Glutamatergic neuron (in vitro differentiated cells): ENCODE measurements around the gene S1PR5. TPM values are rescaled to one million over a fixed set of nuclear protein-coding genes. Genes with fewer than 3 reads are reported as not detected.
A peak's percentile ranks its signal among the peaks of the same experiment; 100 is the strongest.

ENCODE experiments used
- DNase-seq: peaks from one replicate; pipeline ENCODE4 v3.0.0; 2022
- H3K27ac Mint-ChIP-seq: one replicate; pipeline ENCODE4 v1.8.0; 2020; ENCODE audit warnings: mild to moderate bottlenecking, mixed read lengths, inconsistent platforms; ENCODE audit not compliant: unreplicated experiment
- H3K27me3 Mint-ChIP-seq: one replicate; pipeline ENCODE4 v1.8.0; 2020; ENCODE audit warnings: mild to moderate bottlenecking, moderate library complexity, mixed read lengths, inconsistent platforms; ENCODE audit not compliant: unreplicated experiment
- H3K36me3 Mint-ChIP-seq: one replicate; pipeline ENCODE4 v1.8.0; 2020; ENCODE audit warnings: mild to moderate bottlenecking, mixed read lengths, inconsistent platforms; ENCODE audit not compliant: unreplicated experiment
- H3K4me1 Mint-ChIP-seq: one replicate; pipeline ENCODE4 v1.8.0; 2020; ENCODE audit warnings: mild to moderate bottlenecking, low read depth, mixed read lengths, inconsistent platforms; ENCODE audit not compliant: unreplicated experiment
- H3K4me3 Mint-ChIP-seq: one replicate; pipeline ENCODE4 v1.8.0; 2020; ENCODE audit warnings: mild to moderate bottlenecking, mixed read lengths, inconsistent platforms; ENCODE audit not compliant: unreplicated experiment
- H3K9me3 Mint-ChIP-seq: one replicate; pipeline ENCODE4 v1.8.0; 2020; ENCODE audit warnings: mild to moderate bottlenecking, moderate library complexity, mixed read lengths, inconsistent platforms; ENCODE audit not compliant: unreplicated experiment
- total RNA-seq: library from RNA; stranded (reverse); fragmentation: NEBNext Ultra II Directional; extraction: Animal tissue kit (Norgen Biotek cat#: 25700); gene quantifications from one replicate; pipeline ENCODE4 v1.2.1, GENCODE V29; 2021; ENCODE audit not compliant: unreplicated experiment
- TF ChIP-seq, protein P1 (sequence below): fragments of 200-600 bp; sonication (generic); IDR thresholded peaks from one replicate; pipeline ENCODE4 v1.5.0; 2021; ENCODE audit not compliant: partially characterized antibody, unreplicated experiment

Gene S1PR5
- total RNA-seq, 1 donor from 2014 or later, result not detected

DNA sequence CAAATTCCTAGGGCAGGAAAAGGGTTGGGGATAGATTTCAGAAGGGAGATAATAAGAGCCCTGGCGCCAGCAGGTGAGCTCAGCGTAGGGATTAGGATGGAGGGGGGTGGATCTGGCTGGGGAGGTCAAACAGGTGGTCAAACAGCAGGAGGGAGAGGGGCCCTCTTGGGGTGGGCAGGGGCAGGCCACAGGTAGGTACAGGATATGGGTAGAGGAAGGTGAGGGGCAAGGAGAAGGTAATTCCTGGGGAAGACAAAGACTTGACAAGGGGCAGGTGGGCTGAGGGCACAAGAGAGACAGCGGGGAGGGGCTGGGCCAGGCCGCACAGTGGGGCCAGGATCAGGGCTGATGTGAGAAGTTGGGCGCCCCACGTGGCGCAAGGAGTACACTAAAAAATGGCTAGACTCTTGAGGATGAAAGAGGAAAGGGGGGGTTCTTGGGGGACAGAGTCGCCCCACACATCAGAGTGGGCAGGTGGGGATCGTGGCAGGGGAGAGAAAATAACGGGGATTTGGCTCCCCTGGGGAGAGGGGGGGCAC is 47.9 kb upstream of the S1PR5 start:
- peaks cover 7% of the 10 kb centered on the region for H3K27me3 Mint-ChIP-seq
- H3K4me1 Mint-ChIP-seq, result peaks cover 19% of the 10 kb centered on the region
- peaks cover 8% of the 10 kb centered on the region for H3K9me3 Mint-ChIP-seq
- peak overlapping the region; percentile 90 for H3K4me3 Mint-ChIP-seq
- H3K27ac Mint-ChIP-seq, result peak overlapping the region; percentile 91
- no peaks in the 10 kb centered on the region for H3K36me3 Mint-ChIP-seq
- peak; percentile 61 for DNase-seq
- TF ChIP-seq, protein P1, sequence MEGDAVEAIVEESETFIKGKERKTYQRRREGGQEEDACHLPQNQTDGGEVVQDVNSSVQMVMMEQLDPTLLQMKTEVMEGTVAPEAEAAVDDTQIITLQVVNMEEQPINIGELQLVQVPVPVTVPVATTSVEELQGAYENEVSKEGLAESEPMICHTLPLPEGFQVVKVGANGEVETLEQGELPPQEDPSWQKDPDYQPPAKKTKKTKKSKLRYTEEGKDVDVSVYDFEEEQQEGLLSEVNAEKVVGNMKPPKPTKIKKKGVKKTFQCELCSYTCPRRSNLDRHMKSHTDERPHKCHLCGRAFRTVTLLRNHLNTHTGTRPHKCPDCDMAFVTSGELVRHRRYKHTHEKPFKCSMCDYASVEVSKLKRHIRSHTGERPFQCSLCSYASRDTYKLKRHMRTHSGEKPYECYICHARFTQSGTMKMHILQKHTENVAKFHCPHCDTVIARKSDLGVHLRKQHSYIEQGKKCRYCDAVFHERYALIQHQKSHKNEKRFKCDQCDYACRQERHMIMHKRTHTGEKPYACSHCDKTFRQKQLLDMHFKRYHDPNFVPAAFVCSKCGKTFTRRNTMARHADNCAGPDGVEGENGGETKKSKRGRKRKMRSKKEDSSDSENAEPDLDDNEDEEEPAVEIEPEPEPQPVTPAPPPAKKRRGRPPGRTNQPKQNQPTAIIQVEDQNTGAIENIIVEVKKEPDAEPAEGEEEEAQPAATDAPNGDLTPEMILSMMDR, result no peak

DNA sequence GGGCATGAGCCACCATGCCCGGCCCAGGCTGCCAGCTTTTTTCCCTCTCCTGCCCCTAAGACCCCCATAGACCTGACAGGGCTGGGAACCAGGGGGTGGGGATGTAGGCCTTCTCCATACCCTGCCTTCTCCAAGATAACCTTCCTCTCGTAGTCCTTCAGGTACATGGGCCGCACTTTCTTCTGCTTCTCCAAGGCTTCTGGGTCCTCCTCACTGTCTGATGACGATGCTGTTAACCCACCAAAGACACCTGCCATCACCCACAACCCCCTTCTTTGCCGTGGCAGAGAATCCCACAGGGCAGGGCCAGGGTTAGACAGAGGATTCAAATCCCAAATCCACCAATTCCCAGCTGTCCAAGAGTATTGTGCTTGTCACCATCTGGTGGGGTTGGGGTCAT is 45.4 kb upstream of the S1PR5 start:
- TF ChIP-seq, protein P1, result no peak
- Mint-ChIP-seq H3K9me3 (peaks cover 4% of the 10 kb centered on the region), H3K4me1 (peaks cover 16% of the 10 kb centered on the region), H3K4me3 (no peak overlapping the region), H3K27me3 (peaks cover 6% of the 10 kb centered on the region), H3K27ac (no peak overlapping the region), H3K36me3 (no peaks in the 10 kb centered on the region)
- no peak for DNase-seq

GRCh38 chr19:10560154-10560553 is 42.9 kb upstream of the S1PR5 start:
- Mint-ChIP-seq H3K36me3 (no peaks in the 10 kb centered on the region), H3K9me3 (peaks cover 4% of the 10 kb centered on the region), H3K27ac (no peak overlapping the region), H3K4me3 (no peak overlapping the region), H3K27me3 (peaks cover 4% of the 10 kb centered on the region), H3K4me1 (peaks cover 6% of the 10 kb centered on the region)
- DNase-seq, result no peak
- TF ChIP-seq, protein P1, result no peak

- TF ChIP-seq, protein P1, result no peak
- Mint-ChIP-seq H3K4me3 (no peak overlapping the region), H3K27ac (no peak overlapping the region)
Measured at GRCh38 chr19:10557603-10558197, 40.5 kb upstream of the S1PR5 start.

GRCh38 chr19:10555610-10555973 is 38.3 kb upstream of the S1PR5 start:
- no peak for DNase-seq
- Mint-ChIP-seq H3K27ac (no peak overlapping the region), H3K36me3 (no peaks in the 10 kb centered on the region), H3K4me3 (no peak overlapping the region), H3K27me3 (peaks cover 4% of the 10 kb centered on the region), H3K9me3 (peaks cover 2% of the 10 kb centered on the region), H3K4me1 (no peaks in the 10 kb centered on the region)
- TF ChIP-seq, protein P1, result no peak

More at GRCh38 chr19:10557603-10558197, 40.5 kb upstream of the S1PR5 start:
- Mint-ChIP-seq H3K4me1 (no peaks in the 10 kb centered on the region), H3K36me3 (no peaks in the 10 kb centered on the region), H3K9me3 (peaks cover 3% of the 10 kb centered on the region), H3K27me3 (peaks cover 4% of the 10 kb centered on the region)
- DNase-seq, result no peak
